NK-92 treated with Interleukin-12 subunit alpha and Interleukin-12 subunit beta, amount 100 ng/mL, for 24 hours (cell line): ENCODE results near the gene IL36A.

Source experiments
- DNase-seq: peaks from one replicate; lab custom pipeline; 2025; lab: John Stamatoyannopoulos, UW

IL36A gene, protein sequence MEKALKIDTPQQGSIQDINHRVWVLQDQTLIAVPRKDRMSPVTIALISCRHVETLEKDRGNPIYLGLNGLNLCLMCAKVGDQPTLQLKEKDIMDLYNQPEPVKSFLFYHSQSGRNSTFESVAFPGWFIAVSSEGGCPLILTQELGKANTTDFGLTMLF

GRCh38 chr2:113005030-113005509, at the start of gene IL36A:
IL36A (plus strand) TSS chr2:113005459; CDS start chr2:113005872, 413 bp downstream.
- no peak for DNase-seq

GRCh38 chr2:112957511-112957910, 47.7 kb upstream of the IL36A start:
- no peak for DNase-seq

- DNase-seq: peak; percentile 8
These were observed 46.7 kb upstream of the IL36A start for GRCh38 chr2:112958428-112959108.

DNA sequence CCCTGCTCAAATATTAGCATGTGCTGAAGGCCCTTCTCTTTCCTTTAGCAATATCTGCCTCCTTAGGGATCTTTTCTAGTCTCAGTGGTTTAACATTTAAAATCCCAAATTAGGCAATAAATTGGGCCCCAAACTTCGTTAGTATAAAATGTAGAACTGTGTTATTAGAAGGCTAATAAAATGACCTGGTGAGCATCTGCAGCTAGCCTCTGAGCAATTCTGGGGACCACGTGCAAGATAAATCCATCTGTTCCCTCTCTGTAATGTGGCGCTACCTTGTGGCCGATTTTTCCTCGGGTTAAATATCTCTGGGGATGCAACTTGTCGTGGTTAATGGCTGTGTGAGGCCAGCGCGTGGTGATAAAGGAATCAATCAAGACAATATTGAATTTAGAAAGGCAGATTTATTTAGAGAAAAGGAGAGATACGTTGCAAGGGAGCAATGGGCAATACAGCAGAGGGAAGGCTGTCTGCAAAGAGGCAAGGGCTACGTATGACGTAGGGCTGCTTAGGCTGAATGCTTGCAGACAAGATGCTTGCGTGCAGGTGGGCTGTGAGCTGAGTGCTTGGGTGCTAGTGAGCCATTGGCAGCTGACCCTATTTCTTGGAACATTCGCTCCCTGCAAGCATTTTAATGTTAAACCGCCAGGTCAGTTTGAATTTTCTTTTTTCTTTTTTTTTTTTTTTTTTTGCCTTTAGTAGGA, 46.0 kb upstream of the IL36A start:
- no peak for DNase-seq

- no peak for DNase-seq
These were observed 44.9 kb upstream of the IL36A start for GRCh38 chr2:112960230-112960825.

DNA sequence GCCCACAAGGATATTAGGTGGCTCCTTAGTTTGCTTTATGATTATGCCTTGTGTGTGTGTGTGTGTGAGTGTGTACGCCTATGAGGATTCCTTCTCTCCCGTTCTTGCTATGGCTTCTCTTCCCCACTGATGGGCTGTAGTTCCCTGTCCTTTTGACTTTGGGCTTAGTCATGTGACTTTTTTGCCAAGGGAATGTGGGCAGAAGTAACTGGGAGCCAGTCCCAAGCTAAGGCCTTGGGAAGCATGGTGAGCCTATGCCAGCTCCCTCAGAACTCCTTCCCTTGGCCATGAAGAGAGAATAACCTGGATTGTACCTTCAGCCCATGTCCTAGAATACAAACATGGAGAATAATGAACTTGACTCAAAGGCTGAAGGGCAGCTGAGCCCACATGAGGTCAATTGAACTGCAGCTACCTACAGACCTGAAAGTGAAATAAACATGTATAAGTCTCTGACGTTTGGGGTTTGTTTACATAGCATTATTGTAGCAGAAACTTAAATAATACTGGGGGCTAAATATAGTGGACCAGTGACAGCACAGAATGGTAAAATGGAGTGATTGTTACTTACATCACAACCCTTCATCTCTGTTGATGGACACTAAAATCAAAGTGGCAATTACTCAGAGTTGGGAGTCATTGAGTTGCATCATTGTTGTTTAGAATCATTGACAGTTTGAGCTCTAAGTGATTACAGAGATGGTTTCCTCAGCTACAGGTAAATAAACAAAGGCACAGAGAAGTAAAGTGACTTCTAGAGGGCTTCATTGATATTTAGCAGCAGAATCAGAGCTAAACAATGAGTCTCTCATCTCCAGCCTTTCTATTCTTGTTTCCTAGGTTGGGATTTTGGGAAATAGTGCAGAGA, 42.7 kb upstream of the IL36A start:
- no peak for DNase-seq

DNA sequence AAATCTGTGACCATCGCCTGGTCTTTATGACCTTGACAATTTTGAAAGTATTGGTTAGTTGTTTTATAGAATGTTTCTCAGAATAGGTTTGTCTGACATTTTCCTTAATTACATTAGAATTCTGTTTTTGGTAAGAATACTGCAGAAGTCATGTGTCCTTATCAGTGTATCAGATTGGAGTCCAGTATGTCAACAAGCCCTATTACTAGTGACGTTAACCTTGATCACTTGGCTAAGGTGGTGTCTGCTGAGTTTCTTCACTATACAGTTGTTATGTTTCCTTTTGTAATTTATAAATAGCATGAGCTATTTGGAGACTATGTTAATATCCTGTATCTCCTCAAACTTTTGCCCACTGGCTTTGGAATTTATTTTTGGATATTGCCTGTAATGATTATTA, 38.2 kb upstream of the IL36A start:
- no peak for DNase-seq

- no peak for DNase-seq
These were observed 32.7 kb upstream of the IL36A start for GRCh38 chr2:112972423-112973086.

- DNase-seq: no peak
These were observed 32.1 kb upstream of the IL36A start for GRCh38 chr2:112973156-112973555.

DNA sequence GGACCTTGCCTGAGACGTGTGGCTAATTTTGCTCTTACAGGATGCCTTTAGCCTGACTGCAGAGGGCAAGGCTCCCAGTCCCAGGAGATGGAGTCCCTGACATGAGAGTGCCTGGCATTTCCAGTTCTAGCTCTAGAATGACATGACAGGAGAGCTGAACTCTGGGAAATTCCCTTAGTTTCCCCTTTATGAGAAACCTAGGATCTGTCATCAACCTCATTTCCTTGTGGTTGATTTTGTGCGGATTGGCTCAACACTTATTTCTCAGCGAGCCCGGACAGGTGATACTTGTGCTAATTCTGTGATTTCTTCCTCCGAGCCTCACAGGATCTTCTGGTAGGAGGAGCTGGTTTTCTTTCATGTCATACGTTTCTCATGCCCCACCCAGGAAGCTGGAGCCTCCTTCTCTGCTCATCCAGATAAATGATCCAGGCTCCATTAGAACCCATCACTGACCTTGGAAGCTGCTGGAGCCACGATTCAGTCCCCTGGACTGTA, 27.7 kb upstream of the IL36A start, which contains the start of gene IL36G:
IL36G (plus strand) TSS at position 448 of the 498 bp plus-strand sequence. CDS start 633 bp downstream, outside the sequence.
- DNase-seq: no peak

- DNase-seq: no peak
These were observed 25.5 kb upstream of the IL36A start for GRCh38 chr2:112979731-112980130.

DNA sequence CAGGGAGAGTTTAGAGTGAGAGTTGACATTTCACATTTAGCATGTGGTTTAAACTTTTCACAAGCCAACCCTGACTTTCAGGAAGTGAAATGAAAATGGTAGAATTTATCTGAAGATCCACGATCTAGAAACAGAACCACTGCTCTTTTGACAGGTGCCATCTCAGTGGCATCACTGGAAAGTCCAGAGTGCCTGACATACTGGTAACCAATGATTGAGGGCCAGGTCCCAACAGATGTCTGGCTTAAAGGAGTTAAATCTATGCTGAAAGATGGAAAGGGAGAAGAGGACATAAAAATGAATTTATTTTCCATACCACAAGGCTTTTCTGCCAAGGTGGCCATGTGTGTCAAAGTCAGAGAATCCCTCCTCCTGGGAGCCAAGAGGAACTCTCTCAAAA, 24.7 kb upstream of the IL36A start:
- DNase-seq: no peak

GRCh38 chr2:112985090-112985489, 20.2 kb upstream of the IL36A start:
- DNase-seq: no peak

GRCh38 chr2:112989611-112990010, 15.6 kb upstream of the IL36A start:
- DNase-seq: no peak

- no peak for DNase-seq
These were observed 11.4 kb upstream of the IL36A start for GRCh38 chr2:112993831-112994230.

- no peak for DNase-seq
These were observed 10.6 kb upstream of the IL36A start for GRCh38 chr2:112994648-112995047.

DNA sequence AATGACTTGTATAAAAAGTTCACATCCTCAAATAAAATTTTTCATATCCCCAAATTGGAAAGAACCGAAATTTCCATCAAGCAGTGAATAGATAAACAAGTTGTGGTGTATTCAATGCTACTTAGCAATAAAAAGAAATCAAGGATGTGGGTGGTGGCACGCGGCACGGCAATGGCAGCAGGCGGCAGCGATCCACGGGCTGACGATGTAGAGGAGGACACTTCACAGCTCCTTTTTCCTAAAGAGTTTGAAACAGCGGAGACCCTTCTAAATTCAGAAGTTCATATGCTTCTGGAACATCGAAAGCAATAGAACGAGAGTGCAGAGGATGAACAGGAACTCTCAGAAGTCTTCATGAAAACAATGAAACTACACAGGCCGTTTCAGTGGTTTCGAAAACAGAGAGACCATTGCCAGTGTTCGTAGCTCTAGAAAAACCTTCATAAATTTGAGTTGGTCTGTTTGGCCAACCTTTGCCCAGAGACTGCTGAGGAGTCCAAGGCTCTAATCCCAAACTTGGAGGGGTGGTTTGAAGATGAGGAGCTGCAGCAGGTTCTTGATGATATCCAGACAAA, 9.8 kb upstream of the IL36A start:
- no peak for DNase-seq

DNA sequence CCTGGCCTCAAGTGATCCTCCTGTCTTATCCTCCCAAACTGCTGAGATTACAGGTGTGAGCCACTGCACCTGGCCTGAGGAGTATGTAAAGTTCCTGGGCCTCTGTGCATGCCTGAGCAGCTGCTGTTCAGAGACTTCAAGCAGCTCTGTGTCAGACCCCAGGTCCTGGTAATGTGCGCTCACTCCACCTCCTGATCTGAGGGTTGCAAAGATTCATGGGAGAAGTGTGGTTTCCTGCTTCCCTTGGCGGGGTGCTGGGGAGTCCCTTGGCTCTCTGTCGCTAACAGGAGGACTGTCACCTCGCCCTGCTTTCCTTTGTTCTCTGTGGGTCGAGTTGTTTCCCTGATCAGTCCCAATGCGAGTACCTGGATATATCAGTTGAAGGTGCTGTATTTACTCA, 8.6 kb upstream of the IL36A start:
- no peak for DNase-seq

- DNase-seq: no peak
These were observed 8.1 kb upstream of the IL36A start for GRCh38 chr2:112997151-112997550.

DNA sequence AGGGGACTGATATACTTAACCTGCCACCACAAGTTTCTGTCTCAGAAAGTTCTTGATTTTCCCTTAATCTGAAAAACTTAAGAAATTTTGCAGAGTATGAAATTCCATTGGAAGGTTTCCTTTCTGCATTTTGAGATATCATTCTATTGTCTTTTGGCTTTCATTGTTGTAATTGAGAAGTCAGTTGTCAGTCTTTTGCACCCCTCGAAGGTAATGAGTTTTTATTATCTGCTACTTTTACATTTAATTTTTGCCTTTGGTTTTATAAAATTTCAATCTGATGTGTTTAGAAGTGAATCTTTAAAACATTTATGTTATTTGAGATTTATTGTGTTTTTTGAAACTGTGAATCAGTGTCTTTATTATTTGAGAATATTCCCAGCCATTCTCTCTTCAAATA, 4.8 kb upstream of the IL36A start:
- no peak for DNase-seq

DNA sequence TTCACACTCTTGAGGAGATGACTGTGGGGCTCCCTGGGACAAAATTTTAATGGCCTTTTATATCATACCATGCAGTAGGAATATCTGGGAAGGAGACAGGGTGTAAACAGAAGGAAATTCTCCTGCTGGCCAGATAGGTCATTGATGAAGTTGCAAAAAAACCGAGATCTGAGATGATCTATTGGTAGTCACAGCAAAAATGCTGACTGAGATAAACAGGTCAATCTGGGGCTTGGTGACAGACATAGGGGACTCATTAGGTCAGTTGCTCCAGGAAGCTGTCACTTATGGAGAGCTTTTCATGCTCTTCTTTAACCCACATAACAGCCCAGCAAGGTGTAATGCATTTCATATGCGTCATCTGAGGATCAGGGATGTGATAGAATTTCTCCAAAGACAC, 2.6 kb upstream of the IL36A start:
- no peak for DNase-seq
